GM19397 (cell line): ENCODE measurements around the gene SLC22A23.

Experiments
- ATAC-seq: cut with Tn5 transposase; IDR thresholded peaks from one replicate; pipeline ENCODE4 v1.9.1; 2021; ENCODE audit warnings: mild to moderate bottlenecking, moderate library complexity; ENCODE audit not compliant: unreplicated experiment

Gene SLC22A23

DNA sequence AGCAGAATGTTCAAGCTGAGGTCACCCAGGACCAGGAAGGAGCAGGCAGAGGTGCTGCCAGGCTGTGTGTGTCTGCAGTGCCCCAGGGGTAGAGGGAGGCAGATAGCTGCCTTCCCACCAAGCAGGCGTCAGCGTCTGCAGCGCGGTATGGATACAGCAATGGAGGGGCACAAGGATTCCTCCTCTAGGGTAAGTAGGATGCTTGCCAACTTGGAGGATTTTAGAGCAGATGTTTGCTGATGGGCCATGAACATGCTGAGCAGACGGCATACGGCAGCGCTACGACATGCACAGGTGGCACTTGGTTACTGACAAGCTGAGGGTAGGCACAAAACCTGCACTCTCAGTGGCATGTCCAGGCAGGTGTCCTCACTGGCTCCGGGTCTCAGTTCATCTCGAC lies 150.0 kb downstream of the SLC22A23 start:
- ATAC-seq: no peak

DNA sequence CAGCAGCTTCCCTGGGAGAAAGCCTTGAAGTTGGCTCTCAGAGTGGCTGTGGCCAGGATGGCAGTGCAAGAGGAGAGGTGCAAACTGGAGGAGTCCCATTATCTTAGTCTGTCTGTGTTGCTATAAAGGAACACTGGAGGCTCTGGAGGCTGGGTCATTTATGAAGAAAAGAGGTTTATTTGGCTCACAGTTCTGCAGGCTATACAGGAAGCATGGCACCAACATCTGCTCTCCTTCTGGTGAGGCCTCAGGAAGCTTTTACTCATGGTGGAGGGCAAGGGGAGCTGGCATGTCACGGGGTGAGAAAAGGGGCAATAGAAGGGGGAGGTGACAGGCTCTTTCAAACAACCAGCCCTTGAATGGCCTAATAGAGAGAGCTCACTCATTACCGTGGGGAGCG lies 151.0 kb downstream of the SLC22A23 start:
- no peak for ATAC-seq

DNA sequence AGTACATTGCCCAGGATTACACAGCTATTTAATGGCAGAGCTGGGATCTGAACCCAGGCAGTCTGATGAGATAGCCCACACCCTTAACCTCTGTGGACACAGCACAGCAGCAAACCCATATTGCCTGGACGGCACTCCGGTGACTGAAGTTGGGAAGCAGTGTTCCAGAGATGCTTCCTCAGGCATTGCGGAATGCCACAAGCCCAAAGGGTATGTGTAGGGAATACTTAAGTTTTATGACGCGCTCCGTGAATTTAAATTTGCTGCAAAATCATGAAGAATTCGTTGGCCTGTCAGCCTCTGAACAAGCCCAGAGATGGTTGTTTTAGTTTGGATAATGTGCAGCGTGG lies 151.7 kb downstream of the SLC22A23 start:
- ATAC-seq: no peak

DNA sequence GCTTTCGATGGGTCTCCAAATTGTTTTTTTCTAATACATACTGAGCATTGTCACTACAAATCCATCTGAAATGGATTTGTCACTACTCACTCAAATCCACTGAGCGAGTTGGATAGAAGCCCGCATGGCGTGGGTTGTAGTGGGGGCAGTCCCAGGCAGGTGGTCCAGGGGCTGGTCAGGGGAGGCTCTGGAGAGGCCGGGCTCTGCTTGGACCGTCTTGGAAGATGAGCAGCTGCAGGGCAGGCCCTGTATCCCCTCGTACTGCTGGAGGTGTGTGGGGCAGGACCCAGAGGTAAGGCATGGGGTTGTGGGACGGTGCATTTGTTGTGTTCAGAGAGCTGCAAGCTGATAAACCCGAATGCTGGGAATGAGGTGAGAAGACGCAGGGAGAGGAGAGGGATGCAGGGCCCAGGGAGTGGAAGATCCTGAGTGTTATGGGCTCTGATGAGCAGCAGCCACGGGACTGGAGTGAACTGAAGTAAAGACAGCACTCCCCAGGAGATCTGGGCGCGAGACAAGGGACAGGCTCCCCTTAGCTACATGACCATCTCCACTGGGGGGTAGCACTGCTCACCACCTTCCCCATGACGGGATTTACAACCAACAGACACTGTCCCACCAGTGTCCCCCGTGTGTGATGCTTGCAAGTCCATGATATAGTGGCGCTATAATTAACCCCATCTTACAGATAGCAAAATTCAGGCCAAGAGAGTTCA lies 152.2 kb downstream of the SLC22A23 start:
- no peak for ATAC-seq

DNA sequence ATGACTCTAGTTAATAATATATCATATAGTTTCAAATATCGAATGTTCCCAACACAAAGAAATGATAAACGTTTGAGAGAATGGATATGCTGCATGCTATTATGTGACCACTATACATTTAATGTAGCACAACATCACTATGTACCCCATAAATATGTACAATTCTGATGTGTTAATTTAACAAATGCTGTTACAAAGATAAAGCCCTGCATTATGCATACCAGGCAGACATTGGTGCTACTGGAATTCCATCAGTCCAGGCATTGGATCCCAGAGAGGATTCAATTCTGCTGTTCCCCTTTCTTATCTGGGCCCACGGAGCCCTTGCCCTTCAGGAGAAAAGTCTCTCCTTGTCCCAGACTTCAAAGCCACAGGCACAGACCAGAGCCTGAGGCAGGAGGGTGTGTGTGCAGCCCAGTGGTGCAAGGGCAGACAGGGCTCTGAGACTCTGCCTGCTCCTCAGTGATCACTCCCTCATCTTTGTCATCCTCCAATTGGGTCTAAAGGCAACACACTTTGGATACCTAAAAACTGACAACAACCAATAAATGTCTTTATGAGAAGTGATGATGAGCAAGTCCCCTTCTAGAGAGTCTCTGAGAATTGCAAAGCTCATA lies 152.9 kb downstream of the SLC22A23 start:
- ATAC-seq: no peak

DNA sequence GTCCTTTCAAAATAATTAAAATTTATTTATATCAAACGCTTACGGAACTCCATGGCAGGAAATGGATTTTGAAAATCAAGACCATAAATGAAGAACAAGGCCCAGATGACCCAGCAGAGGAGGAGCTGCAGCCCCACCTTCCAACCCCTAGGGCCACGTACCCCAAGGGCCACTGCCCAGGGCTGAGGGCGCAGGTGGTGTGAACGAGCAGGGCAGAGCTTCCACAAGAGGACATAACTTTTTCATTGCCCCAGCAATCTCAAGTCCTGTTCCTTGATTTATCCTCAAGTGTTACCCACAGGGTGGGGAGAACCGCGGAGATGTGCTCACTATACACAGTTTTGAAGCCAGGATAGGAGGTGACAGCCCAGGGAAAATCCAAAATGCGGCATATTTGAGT lies 155.3 kb downstream of the SLC22A23 start:
- no peak for ATAC-seq

DNA sequence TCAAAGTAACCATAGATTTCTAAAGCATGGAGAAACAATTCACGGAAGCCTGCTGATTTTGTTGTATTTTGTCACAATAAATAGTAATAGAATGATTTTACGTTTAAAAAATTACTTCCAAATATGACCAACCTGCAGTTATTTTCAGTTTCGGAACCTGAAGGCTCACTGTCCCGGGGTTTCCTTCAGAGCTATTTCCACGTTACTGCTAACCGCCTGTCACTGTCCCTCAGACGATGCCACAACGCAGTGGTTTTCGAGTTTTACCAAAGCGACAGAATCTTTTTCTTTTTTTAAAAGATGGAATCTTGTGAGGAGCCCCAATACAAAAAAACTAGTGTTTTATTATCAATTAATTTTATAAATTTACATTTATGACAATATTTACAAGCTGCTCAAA lies 157.6 kb downstream of the SLC22A23 start:
- ATAC-seq: no peak

DNA sequence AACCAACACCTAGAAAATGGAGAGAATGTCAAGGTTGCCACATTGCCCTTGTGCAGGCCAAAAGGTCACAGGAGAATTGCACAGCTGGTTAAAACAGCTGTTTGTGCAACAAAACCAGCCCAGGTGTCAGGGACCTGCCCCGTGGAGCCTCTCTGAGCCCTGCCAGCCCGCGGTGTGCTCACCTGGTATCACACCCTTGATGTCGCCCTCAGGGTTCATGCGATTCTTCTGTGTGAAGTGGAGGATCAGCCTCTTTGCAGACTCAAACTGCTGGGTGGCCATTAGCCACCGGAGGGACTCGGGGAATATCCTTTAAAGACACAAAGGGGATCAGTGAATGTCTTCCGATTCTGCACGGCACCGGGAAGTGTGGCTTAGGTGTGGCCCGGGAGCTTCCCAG lies 158.9 kb downstream of the SLC22A23 start:
- ATAC-seq: no peak

DNA sequence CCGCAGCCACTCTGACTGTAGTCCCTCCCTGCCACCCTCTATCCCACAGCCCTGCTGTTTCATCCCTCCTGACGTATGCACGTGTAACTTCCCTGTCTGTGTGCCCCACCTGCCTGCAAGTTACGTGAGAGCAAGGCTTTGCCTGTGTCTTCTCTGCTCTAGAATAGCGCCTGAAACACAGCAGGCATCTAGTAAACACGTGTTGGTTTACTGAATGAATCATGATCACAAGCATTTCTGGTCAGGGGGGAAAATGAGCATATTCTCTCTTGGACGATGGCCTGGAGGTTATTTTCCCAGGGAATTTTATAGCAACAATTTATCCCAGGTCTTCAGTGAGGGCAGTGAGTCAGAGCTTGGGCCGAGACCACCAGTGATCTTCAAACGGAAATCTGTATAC lies 159.8 kb downstream of the SLC22A23 start:
- ATAC-seq: no peak

DNA sequence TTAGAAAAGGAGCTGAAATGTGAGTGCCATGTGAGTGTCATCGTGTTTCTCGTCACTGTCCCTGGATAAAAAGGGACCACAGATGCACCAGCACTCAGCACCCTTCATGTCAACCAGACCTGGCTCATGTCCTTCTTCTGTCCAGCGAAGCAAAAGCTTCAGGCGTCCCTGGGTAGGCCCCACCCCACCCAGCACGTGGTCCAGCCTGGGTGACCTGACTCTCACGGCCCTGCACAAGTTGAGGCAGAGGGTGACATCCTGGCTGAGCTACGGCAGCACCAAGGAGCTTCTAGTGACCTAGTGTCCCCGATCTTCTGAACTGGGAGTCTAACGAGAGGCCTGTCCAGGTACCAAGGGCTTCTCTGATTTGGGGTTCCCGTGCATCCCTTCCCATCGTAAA lies 160.3 kb downstream of the SLC22A23 start:
- ATAC-seq: no peak

DNA sequence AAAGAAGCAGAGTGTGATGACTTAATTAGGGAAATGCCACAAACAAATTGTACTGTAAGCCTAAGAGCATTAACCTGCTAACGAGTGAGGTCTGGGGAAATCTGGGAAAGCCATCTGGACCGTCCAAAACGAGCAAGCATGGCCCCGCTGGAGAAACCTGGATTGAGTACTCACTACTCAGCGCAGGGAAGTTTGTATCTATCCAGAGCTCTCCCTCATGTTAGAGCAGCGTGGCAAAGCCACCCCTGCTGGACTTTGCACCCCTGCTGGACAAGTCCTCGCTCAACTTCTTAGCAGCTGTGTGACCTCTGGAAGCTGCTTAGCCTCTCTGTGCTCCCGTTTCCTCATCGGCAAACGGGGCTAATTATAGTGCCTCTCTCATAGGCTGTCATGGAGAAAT lies 160.8 kb downstream of the SLC22A23 start:
- no peak for ATAC-seq

DNA sequence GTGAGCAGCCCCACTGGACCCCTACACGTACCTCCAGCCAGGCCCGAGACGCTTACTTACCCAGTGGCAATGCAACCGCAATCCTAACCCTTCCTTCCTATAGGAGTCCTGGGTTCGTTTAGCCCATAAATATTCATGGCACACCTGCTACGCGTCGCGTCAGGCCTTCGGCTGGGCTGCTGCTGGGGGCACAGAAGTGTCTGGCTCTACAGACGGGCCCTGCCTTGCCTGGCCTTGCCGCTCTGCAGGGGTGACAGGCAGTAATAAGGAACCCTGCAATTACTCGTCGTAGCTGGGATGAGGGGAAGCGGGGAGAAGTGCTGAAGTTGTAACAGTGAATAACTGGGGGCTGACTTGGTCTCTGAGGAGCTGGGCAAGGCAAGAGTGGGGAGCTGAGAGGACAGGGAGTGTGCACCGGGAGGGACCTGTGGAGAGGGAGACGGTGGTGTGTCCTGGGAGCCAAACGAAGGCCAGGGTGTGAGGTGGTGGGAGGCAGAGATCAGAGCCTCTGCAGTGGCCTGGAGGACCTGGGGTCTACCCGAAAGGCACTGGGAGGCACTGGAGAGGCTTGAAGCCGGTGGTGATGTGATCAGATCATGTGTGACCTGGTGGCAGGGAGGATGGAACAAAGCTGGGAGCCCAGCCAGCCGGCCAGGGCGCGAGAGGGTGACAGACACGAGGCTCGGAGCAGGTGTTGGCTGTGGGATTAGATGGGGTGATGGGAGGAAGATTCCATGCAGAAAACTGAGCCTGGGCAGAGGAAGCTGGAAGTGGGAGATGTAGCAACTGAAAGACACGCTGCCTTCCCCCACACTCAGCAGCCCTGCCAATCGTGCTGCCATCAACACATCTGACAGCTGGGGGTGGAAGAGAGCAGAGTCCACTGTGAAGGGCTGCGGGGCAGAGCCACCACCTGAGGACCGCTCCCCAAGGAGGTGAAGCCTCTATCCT lies 161.7 kb downstream of the SLC22A23 start:
- ATAC-seq: no peak

DNA sequence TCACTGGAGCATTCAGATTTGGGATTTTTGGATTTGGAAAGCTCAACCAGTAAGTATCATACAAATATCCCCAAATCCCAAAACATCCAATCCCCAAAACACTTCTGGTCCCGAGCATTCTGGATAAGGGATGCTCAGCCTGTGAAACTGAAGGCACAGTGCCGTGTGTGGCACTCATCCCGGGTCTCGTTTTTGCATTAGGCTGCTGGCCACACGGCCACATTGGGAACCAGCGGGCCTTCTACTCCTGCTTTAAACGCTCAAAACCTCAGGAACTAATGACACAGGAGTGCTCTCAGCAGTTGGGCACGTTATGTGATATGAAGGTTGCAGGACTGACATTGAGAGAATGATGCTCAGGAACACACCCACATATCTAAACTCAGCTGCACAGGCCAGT lies 162.5 kb downstream of the SLC22A23 start:
- no peak for ATAC-seq

DNA sequence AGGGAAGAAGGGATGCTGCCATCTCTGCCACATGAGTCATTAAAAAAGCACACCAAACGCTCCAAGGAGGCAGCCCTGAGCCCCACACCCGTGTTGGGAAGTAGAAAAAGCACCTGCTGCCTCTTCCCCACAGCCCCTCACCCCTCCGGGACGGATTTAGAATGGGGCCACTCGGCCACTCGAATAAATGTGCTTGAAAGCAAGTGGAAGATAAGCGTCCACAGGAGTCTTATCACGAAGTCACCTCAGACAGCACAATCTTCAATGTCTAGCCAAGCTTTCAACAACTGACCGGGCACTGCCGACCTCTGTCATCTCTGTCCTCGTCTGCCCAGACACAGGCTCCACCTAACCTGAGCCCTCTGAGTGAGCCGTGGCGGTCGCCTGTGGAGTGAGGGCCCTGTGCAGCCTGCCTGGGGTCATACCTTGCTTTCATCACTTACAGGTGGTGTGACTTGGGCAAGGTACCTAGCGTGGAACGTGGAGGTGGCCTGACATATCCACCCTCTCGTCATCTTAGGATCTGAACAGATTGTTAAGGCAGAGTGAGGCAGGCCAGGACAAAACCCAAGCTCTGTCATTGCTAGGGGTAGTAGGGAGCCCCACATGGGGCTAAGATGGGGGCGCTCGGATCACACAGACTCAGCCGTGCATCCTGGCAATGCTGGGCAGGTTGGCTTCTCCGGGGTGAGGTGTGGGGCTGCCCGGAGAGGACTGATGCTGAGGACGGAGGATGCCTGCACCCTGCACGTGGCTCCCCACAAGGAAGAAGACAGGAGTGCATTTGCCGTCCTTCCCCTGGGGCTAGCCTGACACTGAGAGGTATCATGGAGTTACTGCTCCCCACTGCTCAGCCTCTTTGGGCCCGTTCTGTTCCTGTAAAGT lies 163.3 kb downstream of the SLC22A23 start:
- no peak for ATAC-seq

DNA sequence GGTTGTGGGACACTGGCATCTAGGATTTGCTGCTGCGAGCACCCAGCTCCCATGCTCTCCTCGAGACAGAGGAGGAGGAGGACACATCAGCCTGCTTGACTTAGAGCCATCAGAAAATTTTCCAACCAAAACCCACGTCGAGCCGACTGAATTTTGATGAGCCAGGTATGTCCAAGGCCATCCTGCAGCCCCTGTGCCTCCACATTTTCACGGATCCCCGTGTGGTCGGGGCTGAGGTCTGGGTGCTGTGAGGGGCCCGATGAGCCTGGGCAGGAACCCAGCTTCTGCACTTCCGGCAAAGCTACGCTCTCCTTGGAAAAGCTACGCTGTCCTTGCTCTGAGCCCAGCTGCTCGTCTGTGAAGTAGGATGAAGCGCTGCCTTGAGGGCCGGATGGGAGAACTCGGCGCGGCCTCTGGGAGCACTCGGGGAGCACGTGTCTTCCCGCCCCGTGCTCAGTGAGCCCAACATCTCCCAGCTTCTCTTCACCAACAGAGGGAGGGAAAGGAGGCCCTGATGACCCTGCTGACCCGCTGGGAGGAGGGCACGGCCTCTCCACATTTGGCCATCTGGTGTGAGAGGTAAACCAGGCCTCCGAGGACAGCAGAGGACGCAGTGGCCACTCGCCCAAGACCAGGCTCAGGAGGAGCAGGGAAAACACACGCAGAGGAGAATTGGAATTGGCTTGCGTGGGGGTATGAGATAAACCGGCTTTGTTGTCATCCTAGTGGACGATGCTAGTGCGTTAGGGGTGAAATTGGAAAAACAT lies 164.2 kb downstream of the SLC22A23 start:
- ATAC-seq: no peak

DNA sequence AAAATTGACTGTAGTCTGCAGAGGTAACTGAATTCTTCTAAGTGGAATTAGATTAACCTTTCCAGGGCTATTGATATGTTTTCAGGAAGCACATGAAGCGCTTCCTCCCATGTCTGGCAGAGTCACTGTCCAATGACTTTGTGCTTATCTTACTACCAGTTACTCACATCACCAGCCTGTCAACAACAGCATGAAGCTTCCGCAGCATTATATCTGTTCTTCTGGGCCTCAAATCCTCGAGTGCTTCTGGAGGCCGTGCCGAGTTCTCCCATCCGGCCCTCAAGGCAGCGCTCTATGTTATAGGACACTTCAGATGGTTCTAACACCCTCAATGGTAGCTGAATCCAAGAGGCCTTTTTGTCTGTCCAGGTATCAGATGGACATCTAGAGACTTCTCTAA lies 164.9 kb downstream of the SLC22A23 start:
- no peak for ATAC-seq

DNA sequence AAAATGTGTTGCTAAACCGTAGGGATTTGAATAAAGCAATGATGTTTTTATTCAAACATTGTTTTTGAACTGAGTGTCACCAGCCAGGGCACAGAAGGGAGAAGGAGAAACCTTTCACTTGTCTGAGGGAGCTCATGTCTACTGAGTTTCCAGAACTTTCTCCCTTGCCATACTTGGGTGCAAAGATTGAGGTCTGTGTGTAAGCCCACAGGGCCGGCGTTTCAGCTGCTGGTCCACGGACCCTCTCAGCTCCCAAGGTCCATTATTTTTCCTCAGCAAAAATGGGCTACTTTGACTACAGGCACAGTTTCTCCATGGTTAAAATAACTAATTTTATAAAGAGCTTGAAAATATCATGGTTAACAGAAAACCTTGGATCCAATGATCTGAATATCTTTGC lies 165.5 kb downstream of the SLC22A23 start:
- ATAC-seq: no peak

DNA sequence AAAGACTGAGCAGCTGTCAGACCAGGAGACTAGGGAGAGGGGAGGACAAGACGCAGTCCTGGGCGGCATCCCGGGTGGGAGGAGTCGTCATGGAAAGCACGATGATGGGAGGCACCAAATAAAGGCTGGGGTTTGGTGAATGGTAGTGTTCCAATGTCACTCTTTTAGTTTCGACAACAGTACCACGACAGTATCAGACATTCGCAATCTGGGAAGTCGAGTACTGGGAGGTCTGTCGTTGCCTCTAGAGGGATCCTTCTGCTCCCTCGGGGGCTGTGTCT lies 166.0 kb downstream of the SLC22A23 start:
- no peak for ATAC-seq

DNA sequence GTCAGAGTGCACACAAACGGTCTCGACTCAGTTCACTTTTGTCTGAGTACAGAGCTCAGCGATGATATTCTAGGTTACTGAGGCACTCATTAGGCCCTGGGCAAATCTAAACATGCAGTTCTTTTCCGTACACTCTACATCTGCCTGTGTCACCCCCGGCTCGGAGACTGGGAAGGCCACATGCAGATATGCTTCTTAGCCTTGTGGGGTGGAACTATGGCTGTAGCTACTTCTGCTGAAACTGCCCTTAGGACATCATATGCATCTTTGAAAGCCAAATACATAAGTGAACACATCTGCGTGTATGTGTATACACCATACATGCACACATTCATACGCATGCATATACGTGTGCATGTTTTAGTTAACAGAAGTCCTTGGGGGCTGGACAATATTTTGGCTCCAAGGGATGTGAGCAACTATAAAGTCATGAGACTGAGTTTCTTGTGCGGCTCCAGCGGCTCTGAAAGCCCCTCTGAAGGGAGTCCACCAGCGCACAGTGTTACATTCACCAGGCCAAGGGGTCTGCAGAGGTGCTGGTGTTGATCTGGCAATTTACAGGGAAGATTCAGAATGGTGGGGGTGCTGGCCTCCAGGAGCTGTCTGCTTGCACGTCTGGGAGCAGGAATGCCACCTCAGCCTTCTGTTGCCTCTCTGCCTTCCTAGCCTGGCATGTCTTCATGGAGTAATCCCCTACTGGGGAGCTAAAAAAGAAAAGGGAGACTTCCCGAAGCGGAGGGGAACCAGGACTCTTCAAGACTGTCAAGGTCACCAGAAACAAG lies 166.5 kb downstream of the SLC22A23 start:
- ATAC-seq: no peak

DNA sequence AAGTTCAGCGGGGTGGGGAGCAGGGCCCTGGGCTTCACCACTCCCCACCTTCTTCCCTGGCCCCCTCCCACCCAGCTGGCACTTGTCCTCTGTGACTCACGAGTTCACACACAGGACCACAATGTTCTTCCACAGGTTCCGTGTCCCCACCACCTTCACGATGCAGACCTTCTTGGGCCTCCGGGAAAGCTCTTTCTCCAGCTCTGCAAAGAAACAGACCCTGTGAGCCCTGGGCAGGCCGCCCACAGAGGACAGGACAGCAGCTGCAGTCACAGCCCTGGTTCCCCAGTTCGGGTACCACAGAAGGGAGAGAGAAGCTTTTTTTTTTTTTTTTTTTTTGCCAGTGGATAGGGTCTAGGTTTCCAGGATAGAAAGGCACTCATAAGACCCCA lies 167.2 kb downstream of the SLC22A23 start:
- no peak for ATAC-seq
